Transverse colon (tissue), 3 donors: ENCODE results near the gene ALK.

Source experiments
- CTCF ChIP-seq, 5 experiments: fragments of 200-600 bp in 3 of 5; fragments of 450-650 bp in 2 of 5; sonication (generic) in 3 of 5; IDR thresholded peaks; 1 replicate in 2 of 5; 2 replicates in 3 of 5; pipeline ENCODE4 v1.5.1; 2016 to 2017; ENCODE audit warnings: antibody characterized with exemption in 5 of 5, inconsistent platforms in 3 of 5, mild to moderate bottlenecking in 2 of 5, moderate library complexity in 1 of 5
- EP300 ChIP-seq: sonication (generic); formaldehyde crosslinking; IDR thresholded peaks from one replicate; pipeline ENCODE4 v1.6.1; 2017; ENCODE audit warnings: antibody characterized with exemption, low read depth
- POLR2A ChIP-seq: fragments of 450-650 bp; IDR thresholded peaks from one replicate; pipeline ENCODE4 v1.6.1; 2016; ENCODE audit warnings: antibody characterized with exemption, mild to moderate bottlenecking, moderate library complexity

DNA sequence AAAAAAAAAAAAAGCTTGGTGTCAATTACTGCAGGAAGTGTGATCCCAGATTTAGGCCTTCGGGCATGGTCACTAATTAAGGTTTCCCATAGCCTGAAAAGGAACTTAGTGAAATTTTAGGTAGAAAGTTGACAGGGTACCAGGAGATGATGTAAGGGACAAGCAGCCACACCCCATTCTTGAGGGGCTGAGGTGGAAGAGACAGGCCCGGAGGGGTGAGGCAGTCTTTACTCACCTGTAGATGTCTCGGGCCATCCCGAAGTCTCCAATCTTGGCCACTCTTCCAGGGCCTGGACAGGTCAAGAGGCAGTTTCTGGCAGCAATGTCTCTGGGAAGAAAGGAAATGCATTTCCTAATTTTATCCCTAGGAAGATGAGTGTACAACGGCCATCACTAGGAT is 711.8 kb downstream of the ALK start:
- TF ChIP-seq CTCF (IDR thresholded peaks at IDR 0.05) (no peak), EP300 (no peak), POLR2A (no peak)
